Astrocyte (in vitro differentiated cells and primary cell): Measurements from ENCODE around the gene PCTP.

Experiments
- CTCF ChIP-seq: IDR thresholded peaks from 2 replicates; pipeline ENCODE4 v1.5.1; 2011; ENCODE audit warnings: low read depth, mild to moderate bottlenecking, inconsistent platforms, low read length, moderate library complexity; ENCODE audit not compliant: insufficient read depth
- EZH2 ChIP-seq: IDR thresholded peaks from 2 replicates; pipeline ENCODE4 v1.6.1; 2012; ENCODE audit warnings: mild to moderate bottlenecking, low read length, inconsistent platforms; ENCODE audit not compliant: insufficient read depth

- TF ChIP-seq CTCF (no peak), EZH2 (no peak)
These were observed 16.6 kb upstream of the PCTP start for GRCh38 chr17:55734128-55734781.
